T1000 (cell line): Measurements from ENCODE around the gene CPA5.
"Not testable (repeated sequence)": the region's sequence is repeated elsewhere in the genome, so short reads cannot be mapped to it uniquely, and the experiment has no call there.

ENCODE experiments used
- DNase-seq: peaks from one replicate; lab custom pipeline; 2025; ENCODE audit warnings: mixed read lengths; lab: John Stamatoyannopoulos, UW

CPA5 gene

GRCh38 chr7:130358471-130358870 lies 13.9 kb downstream of the CPA5 start:
- DNase-seq, result no peak

- no peak for DNase-seq
Observed at GRCh38 chr7:130359276-130359857, 14.8 kb downstream of the CPA5 start.

GRCh38 chr7:130360518-130360917 lies 15.9 kb downstream of the CPA5 start:
- DNase-seq, result no peak

GRCh38 chr7:130361681-130362080 lies 17.1 kb downstream of the CPA5 start:
- no peak for DNase-seq

GRCh38 chr7:130362251-130362816 lies 17.7 kb downstream of the CPA5 start:
- no peak for DNase-seq

- DNase-seq, result peak; percentile 75
Observed at GRCh38 chr7:130363026-130363847, 18.6 kb downstream of the CPA5 start.

GRCh38 chr7:130364451-130364850 lies 19.8 kb downstream of the CPA5 start:
- no peak for DNase-seq

DNA sequence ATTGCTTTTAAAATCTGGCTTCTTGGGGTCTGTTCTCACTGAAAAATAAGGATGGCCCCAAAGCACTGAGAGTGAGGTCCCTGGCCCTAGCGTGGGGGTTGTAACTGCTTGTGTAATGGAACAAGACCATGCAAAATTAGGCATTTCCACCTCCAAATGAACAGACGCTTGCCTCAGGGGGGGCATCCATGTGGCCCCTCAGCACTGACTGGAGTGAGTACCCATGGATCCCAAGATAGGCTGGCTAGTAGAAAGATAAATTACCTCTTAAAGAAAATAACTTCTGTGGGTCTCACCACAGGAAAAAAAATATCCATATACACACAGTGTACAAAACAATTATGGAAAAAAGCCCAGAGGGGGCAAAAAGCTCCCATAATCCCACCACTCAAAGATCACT lies 20.5 kb downstream of the CPA5 start:
- no peak for DNase-seq

DNA sequence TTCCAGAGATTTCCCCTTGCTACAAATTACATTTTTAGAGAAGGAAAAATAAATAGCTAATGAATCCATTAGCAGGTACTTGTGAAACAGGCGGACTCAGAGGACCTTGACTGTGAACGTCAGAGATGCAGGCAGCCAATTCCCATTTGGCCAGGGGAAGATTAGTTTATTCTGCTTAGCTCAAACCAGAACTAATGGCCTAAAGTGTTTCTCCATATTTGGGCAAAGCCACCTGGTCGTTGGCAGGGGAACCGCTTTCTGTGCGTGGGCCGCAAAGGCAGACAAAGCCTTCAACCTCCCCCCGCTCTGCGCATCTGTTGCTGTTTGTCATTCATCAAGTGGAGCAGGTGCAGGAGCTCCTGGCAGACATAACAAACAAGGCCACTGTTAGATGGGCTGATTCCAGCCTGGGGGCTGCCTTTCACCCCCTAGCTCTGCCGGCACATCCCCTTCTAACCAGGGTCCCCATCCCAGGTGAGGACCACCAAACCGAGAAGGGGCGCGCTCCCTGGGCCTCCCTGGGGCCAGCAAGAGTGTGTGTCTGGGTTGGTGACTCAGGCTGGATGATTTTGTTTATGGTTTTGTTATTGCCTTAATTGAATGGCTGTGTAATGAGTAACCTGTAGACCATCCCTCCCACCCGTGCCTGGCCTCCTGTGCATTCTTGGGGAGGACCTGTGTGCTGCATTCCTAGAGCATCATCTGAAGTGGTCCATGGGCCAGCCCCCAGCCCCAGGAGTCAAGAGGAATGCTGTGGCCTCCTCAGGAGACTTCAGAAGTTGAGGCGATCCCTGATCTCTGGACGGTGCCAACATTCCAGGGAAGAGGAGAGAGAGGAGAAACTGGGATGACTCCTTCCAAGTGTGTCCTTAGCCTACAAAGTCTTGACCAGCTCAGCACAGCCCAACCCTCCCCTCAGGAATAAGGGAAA lies 21.2 kb downstream of the CPA5 start:
- DNase-seq, result peak; percentile 66

GRCh38 chr7:130366564-130366963 lies 21.9 kb downstream of the CPA5 start:
- no peak for DNase-seq

- DNase-seq, result no peak
Observed at GRCh38 chr7:130367088-130367755, 22.6 kb downstream of the CPA5 start.

GRCh38 chr7:130367836-130368746 lies 23.5 kb downstream of the CPA5 start:
- no peak for DNase-seq

DNA sequence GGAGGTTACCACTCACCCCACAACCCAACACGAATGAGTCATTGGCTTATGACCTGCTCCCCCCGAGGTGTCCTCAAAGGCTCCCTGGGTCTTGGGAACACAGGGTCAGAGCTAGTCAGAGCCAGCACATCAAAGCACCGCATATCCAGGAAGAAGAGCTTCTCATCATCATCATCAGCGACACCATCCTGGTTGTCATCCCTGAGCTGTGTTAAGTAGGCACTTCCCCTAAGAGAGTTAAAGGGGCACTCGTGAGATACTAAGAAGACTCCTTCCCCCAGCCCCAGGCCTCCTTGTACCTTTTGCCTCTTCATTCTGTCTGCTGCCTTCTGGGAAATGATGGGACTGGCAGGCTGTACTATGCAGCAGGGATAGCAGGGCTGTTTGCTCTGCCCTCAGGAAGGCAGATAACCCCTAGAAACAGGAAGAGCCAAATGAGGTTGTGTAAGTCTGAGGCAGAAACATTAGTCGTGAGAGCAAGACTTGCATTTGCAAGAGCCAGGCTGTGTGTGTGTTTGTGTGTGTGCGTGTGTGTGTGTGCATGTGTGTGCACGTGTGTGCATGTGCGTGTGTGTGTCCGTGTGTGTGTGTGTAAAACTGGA lies 24.6 kb downstream of the CPA5 start:
- no peak for DNase-seq

DNA sequence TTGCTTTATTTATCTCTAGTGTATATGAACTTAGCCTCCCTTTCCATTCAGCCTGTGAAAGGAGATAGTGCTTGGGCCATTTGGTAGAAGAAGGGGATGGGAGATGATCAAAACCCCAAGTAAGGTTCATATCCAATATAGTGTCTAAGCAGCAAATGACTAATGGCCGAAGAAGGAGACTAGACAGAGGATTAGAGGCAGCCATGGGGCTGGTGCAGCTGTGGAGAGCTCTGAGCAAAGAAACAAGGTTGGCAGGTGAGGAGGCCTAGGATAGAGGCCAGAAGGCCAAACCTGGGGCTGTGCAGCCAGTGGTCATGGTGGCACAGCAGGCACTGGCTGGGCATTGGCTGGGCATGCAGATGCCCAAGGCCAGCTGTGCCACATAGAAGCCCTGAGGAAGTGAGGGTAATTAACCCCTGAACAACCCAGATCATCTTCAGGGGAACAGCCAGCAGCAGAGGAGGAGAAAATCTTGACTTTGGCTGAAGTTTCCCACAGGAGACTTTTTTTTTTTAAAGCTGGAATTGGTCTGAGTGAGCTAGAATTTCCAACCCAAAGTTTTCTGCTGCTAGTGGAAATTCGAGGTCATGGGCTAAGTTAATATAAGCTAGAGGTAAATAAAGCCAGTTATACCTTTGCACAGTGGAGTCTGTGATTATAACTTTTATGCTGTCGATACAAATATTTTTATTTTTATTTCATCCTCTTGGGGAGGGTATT lies 25.4 kb downstream of the CPA5 start:
- DNase-seq, result no peak

DNA sequence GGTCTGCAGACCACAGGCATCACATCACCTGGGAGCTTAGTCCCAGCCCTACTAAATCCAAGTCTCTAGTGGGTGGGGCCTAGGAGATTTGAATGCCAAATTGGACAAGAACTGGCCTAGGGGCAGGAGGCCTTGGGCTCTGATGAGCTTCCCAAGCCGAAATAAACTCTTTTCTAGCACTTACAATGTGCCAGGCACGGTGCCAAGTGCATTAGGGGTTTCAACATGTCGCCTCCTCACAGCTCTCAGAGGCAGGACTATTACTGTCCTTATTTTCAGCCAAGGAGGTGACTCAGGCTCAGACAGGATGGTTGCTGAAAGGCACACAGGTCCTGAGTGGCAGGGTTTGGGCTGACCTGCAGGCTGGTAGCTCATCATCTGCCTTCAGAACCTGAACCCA lies 26.4 kb downstream of the CPA5 start:
- peak; percentile 14 for DNase-seq

- DNase-seq, result no peak
Observed at GRCh38 chr7:130372402-130373165, 28.0 kb downstream of the CPA5 start.

GRCh38 chr7:130374507-130374906 lies 29.9 kb downstream of the CPA5 start:
- DNase-seq, result no peak

DNA sequence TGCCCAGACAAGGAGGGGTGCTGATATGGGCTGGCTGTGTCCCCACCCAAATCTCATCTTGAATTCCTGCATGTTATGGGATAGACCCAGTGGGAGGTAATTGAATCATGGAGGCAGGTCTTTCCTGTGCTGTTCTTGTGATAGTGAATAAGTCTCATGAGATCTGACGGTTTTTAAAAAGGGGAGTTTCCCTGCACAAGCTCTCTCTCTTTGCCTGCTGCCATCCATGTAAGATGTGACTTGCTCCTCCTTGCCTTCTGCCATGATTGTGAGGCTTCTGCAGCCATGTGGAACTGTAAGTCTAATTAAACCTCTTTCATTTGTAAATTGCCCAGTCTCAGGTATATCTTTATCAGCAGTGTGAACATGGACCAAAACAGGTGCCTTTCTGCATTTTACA lies 31.8 kb downstream of the CPA5 start:
- DNase-seq, result not testable (repeated sequence)

- no peak for DNase-seq
Observed at GRCh38 chr7:130377178-130377577, 32.6 kb downstream of the CPA5 start.
